Fibroblast of villous mesenchyme (primary cell): ENCODE results near the gene OSTF1. TPM values are rescaled to one million over a fixed set of nuclear protein-coding genes. Genes with fewer than 3 reads are reported as not detected.

ENCODE experiments used
- DNase-seq: peaks from one replicate; pipeline ENCODE4 v3.0.0-alpha.2; 2010; ENCODE audit warnings: low read depth
- H3K4me3 ChIP-seq: 2 replicates; pipeline ENCODE4 v1.5.1; 2011; ENCODE audit warnings: low read depth, mild to moderate bottlenecking, low read length
- total RNA-seq: library from RNA; depleted of rRNA; stranded (reverse); fragments of >200 nt; gene quantifications from 2 replicates; pipeline ENCODE4 v1.2.3, GENCODE V29; 2012
- TF ChIP-seq, protein P1 (sequence below): IDR thresholded peaks from 2 replicates; pipeline ENCODE4 v1.5.1; 2012; ENCODE audit warnings: low read depth, mild to moderate bottlenecking, low read length; ENCODE audit not compliant: insufficient read depth

Gene OSTF1
- total RNA-seq, 1 donor, result 31.1 TPM

DNA sequence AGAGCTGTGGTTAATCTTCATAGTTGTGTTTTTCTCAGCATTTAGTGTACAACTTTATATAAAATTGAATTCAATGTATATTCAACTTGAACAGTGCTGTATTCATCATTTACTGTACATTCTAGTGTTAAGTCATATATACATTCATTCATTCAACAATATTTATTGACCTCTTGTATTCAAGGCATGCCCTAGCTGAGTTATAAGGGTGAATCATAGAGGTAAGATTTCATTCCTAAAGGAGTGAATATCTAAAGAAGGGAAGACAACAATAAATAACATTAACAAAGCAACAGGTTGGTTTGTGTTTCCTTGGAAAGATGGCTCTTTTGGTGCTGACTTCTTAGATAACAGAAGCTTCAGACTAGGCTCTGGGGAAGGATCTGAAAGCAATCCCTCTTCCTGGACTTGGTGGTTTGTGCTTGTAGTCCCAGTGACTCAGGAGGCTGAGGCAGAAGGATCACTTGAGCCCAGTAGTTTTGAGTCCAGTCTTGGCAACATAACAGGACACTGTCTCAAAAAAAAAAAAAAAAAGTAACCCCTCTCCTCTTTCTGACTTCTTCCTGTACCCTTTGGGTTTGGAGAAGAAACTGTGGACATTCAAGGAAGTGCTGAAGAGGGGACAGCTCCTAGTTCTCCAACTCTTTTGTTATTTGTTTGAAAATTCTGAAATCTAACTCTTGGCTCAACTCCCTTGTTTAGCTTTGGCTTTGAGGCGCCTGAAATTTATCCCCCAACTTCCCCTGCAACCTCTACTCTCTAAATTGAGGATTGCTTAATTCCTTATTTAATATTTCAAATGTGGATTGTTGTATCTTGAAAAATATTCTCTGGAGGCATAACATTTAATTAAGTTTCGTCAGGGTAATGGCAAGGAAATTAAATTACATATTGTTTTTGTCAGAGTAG lies 80.2 kb downstream of the OSTF1 start:
- TF ChIP-seq, protein P1, sequence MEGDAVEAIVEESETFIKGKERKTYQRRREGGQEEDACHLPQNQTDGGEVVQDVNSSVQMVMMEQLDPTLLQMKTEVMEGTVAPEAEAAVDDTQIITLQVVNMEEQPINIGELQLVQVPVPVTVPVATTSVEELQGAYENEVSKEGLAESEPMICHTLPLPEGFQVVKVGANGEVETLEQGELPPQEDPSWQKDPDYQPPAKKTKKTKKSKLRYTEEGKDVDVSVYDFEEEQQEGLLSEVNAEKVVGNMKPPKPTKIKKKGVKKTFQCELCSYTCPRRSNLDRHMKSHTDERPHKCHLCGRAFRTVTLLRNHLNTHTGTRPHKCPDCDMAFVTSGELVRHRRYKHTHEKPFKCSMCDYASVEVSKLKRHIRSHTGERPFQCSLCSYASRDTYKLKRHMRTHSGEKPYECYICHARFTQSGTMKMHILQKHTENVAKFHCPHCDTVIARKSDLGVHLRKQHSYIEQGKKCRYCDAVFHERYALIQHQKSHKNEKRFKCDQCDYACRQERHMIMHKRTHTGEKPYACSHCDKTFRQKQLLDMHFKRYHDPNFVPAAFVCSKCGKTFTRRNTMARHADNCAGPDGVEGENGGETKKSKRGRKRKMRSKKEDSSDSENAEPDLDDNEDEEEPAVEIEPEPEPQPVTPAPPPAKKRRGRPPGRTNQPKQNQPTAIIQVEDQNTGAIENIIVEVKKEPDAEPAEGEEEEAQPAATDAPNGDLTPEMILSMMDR, result no peak
- no peak for DNase-seq
- H3K4me3 ChIP-seq, result no peak overlapping the region

DNA sequence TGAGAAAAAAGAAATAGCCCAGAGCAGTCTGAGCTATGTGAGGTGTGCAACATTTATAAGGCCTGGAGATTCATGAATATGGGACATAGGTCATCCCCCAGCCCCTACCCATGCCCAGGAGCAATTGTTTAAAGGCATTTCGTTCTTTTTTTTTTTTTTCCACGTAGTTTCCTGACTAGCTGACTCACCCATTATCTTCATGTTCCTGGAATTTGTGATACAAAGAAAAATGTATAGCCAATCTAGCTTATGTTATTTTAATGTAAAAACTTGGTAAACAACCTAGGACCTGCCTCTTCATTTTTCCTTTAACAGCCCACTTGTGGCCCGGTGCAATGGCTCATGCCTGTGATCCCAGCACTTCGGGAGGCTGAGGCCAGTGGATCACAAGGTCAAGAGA lies 81.3 kb downstream of the OSTF1 start:
- TF ChIP-seq, protein P1, result no peak
- no peak overlapping the region for H3K4me3 ChIP-seq

DNA sequence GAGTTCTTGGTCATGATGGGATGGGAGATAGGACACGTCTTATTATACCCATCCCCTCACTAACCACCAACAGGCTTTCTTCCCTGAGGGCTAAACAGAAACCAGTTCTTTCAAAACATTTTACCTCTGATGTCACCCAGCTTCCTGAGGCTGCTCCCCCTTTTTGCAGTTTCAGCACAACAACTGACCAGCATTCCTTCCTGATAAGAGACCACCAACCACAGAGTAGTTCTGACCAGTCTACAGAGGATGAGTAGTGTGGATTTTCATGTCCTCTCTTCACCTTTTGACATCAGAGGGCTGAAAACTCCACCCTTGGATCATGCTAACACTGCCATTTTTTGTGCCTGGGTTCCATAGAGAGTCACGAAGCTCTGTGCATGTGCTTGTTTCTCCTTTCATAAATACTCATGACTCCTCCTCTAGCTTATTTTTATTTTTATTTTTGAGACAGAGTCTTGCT lies 82.6 kb downstream of the OSTF1 start:
- peak; percentile 73 for DNase-seq
- TF ChIP-seq, protein P1, result no peak
- H3K4me3 ChIP-seq, result no peak overlapping the region

More for the DNA sequence above, 81.3 kb downstream of the OSTF1 start:
- DNase-seq, result no peak

DNA sequence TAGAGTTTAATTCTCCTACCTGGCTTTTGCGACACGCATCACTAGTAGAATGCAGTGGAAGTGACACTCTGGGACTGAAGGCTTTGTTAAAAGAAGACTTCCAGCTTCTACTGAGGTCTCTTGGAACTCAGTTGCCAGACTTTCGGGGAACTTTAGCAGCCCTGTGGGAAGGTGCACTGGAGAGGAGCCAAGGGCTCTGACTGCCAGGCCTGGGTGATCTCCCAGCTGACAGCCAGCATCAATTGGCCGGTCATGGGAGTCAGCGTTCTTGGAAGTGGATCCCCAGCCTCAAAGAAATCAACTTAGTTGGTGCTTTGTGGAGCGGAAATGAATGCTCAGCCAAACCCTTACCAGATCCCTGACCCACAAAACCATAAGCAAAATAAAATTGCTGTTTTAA lies 87.1 kb downstream of the OSTF1 start:
- TF ChIP-seq, protein P1, result no peak
- no peak overlapping the region for H3K4me3 ChIP-seq
- no peak for DNase-seq

DNA sequence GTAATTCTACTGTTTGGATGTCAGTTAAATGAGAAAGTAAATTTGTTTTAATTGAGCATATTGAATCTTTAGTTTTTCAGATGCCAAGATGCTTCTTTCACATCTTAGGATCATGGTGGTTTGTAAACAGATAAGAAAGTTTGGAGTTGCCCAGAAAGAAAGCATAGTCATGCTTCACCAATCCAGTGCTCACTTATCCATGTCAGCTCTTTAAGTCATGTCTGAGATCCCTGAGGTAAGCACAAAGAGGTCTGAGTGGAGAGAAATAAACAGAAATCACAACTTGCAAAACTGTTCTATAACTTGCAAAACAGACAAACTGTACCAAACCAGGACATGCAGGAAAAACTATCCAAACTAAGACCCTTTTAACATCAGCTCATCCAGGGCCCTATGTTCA lies 87.7 kb downstream of the OSTF1 start:
- TF ChIP-seq, protein P1, result no peak
- no peak overlapping the region for H3K4me3 ChIP-seq
- no peak for DNase-seq

DNA sequence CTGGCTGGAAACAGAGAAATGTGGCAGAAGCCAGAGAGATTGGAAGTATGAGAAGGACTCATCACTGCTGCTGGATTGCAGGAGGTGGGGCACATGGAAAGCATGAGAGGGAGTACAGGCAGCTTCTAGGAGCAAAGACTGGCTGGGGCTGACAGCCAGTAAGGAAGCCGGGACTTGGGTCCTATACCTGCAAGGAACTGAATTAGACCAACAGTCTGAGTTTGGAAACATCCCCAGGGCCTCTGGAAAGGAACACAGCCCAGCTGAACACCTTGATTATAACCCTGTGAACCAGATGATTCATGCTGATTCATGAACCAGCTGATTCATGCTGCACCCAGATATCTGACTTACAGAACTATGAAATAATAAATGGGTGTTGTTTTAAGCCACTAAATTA lies 93.4 kb downstream of the OSTF1 start:
- H3K4me3 ChIP-seq, result no peak overlapping the region
- TF ChIP-seq, protein P1, result no peak
- DNase-seq, result peak; percentile 34
